Measurements from ENCODE around the gene PNKP.
A peak's percentile ranks its signal among the peaks of the same experiment; 100 is the strongest.

The PNKP gene

DNA sequence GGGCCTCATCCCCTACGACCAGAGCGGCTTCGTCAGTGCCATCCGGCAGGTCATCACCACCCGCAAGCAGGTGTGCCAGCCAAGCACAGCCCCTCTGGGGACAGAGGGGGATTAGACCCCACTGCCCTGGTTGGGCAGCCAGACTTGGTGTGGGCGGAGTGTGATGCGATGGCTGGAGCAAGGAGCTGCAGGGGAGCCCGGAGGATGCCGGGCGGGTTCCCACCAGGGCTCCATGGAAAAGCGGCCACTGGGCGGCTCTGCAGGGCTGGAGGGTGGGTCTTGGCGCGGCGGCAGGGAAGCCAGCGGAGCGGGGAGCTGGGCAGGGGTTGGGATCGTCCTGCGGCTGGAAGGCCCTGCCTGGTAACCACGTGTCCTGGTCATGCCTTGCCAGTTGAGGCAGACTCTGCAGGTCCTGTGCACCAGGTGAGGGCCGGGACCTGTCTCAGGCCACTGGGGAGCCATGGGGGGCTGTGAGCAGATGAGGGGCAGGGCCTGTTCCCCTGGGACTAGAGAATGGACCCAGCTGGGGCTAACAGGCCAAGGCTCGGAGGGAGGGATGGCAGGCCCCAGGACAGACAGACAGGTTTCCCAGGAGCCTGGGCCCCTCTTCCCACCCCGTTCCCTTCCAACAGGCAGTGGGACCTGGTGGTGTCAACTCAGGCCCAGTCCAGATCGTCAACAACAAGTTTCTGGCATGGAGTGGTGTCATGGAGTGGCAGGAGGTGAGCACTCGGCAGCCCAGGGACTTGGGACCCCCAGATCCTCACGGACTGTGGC, 10.1 kb downstream of the PNKP start:
- no peak for DNase-seq

DNA sequence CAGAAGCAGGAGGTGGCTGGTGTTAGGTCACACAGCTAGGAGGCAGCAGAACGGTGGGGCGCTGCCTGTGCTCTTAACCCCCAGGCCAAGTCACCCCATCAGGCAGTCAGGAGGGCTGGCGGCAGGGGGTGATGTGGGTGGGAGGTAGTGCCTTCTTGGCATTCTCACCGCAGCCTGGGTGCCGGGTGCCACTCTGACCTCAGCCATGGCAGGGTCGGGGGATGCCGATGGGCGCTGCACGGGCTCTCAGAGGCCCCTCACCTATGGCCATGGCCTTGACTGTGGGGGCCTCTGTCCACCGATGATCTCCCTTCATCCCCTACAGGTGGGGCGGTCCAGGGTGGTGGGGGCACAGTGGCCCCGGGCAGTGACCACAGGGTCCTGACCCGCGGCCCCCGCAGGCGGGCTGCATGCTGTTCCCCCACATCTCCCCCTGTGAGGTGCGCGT, 10.8 kb downstream of the PNKP start:
- DNase-seq, result no peak

DNA sequence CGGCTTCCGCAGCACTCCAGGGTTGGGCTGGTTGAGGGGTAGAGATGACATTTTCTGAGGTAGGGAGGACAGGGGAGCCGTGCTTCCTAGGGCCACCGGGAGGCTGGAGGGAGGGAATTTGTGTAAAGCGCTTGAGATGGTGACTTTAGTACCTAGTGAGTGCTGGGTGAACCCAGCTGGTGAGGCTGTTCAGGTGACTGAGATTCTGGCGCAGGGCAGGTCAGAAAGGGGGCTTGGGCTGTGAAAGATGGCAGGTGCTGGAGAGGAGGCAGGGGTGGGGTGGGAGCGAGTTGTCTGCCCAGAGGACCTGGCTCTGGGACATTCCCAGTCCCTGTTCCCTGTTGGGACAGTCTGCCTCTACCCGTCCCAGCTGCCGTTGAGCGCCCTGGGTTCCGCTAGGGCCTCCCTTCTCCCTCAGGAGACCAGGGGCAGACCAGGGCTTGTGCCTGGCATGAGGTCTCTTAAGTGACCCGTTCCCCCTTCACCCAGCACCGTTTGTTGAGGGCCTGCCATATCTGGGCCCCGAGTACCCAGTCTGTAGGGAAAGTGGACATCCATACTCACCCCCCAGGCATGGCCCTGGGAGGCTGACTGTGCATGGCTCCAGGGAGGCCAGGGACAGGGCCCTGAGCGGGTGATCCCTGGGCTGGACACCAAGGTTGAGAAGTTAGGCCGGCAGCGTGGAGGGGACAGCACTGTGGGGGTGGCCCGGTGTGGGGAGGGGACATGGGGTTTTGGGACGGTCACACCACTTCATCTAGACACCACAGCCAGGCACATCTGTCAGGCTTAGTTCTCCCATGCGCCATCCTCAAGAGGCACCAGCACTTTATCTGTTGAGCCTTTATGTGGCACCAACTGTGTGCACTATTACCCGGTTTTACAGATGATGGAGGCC, 11.5 kb downstream of the PNKP start:
- no peak for DNase-seq

DNA sequence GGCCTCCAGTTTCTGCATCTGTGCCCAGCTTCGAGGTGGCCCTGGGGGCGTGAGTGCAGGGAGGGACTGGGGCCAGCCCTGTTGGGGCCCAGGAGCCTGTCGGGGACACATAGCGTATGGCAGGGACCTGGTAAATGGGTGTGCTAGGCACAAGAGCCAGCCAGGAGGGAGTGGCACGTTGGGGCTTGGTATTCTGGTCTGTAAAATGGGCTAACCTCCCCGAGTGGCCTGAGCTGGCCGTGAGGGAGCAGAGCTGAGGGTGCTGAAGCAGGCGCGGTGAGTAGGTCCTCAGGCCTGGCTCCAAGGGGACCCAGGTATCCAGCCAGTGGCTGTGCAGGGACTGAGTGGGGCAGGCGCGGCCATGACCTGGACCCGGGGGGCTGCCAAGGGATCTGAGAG, 12.1 kb downstream of the PNKP start:
- DNase-seq, result no peak

DNA sequence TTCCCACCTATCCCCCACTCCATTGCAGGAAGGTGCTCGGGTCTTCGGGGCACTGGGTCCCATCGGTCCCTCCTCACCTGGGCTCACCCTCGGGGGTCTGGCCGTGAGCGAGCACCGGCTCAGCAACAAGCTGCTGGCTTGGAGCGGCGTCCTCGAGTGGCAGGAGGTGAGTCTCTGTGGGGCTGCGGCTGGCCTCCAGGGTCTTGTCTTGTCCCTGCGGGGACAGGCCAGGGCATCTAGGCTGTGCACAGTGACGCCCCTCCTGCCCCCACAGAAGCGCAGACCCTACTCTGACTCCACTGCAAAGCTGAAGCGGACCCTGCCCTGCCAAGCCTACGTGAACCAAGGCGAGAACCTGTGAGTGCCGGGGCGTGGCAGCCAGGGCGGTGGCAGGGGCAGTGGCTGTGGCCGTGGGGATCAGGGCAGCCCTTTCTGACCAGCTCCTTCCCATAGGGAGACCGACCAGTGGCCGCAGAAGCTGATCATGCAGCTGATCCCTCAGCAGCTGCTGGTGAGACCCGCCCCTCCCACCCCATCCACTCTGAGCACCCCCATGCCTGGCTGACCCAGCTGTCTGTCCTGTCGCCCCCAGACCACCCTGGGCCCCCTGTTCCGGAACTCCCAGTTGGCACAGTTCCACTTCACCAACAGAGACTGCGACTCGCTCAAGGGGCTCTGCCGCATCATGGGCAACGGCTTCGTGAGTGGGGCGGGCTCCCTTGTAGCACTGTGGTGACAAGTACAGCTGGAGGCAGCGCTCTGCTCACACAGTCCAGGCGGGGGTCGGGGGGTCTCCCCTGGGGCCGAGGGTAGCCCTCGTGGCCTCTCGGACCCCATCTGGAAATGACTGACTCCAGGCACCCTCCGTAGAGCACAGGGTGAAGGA, 12.8 kb downstream of the PNKP start:
- no peak for DNase-seq

DNA sequence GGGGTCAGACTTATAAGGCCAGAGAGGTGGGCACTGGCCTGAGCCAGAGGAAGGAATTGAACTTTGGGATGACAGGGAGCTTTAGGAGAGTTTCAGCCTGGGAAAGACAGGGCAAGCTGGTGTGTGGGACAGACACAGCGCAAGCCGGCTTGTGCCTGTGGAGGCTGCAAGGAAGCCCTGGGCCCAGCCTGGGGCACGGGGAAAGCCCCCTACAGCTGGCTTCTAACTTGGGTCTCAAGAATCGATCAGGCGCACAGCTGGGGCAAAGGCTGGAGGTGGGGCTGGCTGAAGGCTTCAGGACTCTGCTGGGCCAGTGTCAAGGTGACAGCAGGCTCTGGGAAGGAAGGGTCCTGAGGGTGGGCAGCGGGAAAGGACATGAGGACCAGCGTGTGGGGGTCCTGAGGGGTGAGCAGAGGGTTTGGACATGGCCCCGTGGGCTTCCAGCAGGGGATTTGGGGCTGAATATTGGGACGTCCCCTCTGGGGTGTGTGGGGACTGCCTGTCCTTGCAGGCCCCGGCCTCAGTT, 13.5 kb downstream of the PNKP start:
- no peak for DNase-seq

DNA sequence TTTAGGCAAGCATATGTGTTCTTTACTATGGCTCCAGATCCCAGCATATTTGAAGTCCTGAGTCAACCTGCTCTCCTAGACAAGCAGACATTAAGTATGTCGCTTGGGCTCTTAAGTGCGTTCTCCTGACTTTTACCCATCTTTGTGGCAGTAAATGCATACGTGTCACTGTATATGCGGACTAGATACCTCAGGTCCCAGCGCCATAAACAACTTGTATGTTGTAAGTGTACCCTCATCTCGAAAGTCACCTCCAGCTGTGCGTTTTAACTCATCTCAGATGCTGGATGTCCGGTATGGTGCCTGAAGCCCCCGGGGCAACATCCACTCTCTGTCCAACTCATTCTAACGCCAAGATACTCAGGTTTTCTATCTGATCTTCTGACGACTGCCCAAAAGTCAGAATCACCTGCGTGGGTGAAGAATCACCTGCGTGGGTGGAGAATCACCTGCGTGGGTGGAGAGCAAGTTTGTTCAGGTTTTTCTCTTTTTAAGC, 14.7 kb downstream of the PNKP start:
- no peak for DNase-seq

DNA sequence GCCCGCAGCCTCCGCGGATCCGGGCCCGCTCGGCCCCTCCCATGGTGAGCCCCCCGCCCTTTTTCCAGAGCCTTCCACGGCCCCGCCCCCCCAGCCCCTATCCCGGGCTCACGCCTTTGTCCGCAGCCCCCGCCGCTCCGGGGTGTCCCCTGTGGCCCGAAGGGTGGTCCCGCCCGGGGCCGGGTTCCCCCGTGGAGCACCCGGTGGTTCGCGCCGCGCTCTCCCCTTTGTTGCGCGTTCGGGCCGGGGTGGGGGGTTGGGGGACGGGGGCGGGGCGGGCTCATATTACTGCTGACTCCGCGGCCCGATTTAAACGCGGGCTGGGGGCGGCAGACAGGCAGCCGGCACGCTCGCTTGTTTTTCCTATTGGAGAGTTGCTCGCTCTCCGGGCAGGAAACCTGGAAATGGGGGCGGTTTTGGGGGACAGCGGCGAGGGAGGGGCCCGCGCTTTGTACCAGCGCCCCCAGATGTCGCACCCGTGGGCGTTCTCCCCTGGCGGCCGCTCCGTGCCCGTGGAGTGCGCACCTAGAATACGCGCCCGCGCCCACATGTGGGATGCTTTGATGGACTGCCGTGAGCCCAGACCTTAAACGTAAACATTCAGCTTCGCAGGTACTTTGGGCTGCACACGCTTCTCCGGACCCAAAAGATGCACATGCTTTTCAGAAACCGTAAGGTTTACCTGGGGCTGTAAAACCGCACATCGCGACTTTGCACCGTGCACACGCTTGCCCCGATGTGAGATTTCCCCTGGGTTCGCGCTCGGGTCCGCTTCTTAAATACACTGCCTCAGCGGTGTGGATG, 15.7 kb downstream of the PNKP start:
- no peak for DNase-seq

DNA sequence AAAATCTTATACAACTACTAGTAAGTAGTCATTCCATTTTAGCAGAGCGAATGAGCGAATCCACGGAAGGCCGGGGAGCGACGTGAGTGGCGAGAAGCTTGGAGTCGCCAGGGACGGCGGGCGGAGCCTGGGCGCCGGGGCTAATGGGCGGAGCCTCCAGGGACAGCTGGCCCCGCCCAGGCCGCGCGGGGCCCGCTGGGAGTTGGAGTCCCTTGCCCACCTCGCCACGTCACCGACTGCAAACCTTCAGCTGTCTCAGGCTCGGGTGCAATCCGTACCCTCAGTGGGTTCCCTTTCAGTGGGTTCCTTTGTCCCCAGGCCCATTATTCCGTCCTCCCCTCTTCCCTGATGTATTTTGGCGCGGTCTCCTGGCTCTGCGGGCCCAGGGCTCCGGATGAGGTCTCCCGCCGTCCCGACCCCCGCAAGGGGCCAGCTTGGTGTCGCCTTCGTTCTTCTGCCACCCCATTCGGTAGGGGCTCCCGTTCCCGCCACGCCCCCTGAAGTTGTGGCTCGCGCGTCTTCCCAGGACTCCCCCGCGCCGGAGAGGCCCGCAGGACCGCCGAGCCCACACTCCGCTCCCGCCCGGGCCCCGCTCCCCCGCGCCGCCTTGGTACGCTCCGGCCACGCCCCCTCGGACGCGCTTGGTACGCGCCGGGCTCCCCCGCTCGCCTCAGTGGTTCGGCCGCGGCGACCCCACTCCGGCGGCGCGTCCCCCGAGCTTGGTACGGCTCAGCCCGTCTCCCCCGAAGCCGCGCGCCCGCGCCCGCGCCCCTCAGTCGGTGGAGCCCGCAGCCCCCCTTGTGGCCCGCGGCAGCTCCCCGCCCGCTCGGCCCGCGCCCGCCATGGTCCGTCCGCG, 16.7 kb downstream of the PNKP start, which contains the start of gene PTOV1:
Gene PTOV1 (plus strand): TSS at position 673 of the 856 bp plus-strand sequence.
- peak; percentile 72 for DNase-seq

DNA sequence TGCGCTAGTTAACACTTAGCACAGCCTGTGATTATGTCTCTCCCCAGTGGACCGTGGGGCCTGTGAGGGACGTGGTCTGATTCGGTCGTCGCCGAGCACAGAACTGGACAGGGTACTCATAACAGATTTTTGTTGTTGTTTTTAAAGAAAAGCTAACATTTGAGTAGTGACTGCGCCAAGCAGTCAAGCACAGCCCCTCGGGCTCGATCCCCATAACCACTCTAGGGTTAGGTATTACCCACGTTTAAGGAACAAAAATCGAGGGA, 17.2 kb downstream of the PNKP start:
- no peak for DNase-seq

DNA sequence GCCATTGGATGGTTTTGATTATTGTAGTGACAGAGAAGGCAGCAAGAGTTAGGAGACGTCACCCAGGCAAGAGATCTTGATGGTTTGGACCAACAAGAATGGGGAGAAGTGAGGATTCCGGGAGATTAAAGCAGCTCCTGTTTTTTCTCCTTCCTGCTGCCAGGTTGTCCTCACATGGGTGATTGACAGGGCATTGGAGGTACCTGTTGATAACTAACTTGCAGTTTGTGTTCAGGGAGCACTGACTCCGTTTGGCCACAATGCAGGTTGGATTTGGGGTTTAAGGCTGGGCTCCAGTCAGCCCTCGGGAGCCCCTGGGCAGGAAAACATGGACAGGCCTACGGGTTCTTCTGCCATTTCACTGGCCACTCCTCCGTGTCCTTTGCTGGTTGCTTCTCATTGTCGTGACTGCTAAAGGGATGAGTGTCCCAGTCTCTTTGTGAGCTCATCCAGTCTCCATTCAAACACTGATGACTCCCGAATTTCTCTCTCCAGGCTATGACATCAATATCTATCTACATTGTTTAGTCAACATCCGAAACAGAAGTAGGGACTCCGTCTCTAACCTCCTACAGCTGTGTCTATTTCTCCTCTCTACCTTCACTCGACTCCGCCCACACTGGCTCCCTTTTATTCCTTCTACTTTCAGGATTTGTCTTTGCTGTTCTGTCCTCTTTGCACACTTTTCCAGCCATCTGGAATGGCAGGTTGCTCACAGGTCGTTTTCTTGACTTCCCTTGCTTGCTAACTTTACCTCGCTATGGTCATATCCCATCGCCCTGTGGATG, 17.7 kb downstream of the PNKP start:
- no peak for DNase-seq

DNA sequence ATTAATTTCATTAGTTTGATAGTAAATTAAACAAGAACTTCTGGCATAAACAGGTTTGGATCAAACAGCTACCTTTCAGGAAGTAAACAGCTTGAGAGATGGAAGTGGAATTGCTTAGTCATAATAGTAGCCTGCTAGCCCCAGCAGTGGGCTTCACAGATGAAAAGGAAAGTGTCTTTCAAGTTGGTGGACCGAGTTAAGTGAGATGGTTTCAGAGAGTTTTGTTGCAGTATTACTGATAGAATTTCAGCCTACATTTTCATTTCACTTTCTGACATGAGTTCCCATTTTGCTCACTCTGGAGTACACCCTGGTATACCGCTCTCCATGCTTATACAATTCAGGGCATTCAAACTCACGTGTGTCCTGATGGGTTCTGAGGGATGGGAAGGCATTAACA, 18.4 kb downstream of the PNKP start:
- no peak for DNase-seq

DNA sequence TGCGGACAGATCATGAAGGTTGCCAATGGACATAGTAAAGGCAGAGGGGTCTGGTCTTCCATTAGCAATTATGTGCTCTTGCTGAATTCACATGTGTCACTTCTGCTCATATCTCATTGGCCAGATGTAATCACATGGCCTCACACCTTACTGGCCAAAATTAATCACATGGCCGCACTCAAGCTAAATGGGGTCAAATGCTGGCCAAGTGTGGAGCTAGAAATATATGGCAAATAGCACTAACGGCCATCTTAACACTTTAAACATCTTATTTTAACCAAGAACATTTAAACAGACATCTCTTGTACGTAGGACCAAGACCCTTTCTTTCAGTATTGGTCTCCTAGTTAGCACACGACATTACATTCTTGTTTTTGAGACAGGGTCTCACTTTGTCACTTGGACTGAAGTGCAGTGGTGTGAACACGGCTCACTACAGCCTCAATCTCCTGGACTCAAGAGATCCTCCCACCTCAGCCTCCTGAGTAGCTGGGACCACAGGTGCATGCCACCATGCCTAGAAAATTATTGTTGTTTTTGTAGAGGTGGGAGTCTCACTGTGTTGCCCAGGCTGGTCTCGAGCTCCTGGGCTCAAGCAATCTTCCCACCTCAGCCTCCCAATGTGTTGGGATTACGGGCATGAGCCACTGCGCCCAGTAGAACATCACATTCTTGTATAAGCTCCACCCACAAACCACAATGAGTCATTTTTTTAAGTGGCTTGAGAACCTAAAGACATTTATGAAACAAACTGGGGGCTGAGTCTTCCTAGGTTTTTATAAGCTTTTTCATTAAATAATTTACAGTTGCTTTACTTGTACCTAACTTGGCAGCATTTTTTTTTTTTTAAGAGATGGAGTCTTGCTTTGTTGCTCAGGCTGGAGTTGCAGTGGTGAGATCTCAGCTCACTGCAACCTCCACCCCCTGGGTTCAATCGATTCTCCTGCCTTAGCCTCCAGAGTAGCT, 19.4 kb downstream of the PNKP start:
- DNase-seq, result no peak

DNA sequence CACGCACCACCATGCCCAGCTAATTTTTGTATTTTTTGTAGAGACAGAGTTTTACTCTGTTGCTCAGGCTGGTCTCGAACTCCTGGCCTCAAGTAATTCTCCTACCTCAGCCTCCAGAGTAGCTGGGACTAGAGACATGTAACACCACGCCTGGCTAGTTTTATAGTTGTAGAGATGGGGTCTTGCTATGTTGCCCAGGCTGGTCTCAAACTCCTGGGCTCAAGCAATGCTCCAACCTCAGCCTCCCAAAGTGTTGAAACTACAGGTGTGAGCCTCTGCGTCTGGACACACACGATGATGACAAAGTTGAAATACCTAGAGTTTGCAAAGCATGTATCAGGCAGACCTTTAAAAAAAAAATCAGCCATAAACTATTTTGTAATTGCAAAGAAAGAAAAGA, 21.0 kb downstream of the PNKP start:
- no peak for DNase-seq

DNA sequence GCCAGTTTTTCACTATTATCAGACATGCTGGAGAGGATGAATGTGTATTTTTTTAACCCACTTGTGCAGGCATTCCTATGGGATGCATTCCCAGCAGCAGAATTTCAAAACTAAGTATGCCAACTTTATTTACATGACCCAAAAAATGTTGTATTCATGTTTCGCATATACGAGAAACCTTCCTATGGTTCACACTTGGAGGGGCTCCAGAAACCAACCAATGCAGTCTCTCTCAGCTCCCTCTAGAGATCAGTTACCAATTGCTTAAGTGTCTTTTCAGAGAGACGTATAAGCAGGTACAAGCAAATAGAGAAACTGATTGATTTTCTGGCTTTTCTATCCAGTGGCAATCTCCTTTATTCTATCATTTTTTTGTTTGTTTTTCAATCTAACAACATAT, 22.0 kb downstream of the PNKP start:
- DNase-seq, result no peak

DNA sequence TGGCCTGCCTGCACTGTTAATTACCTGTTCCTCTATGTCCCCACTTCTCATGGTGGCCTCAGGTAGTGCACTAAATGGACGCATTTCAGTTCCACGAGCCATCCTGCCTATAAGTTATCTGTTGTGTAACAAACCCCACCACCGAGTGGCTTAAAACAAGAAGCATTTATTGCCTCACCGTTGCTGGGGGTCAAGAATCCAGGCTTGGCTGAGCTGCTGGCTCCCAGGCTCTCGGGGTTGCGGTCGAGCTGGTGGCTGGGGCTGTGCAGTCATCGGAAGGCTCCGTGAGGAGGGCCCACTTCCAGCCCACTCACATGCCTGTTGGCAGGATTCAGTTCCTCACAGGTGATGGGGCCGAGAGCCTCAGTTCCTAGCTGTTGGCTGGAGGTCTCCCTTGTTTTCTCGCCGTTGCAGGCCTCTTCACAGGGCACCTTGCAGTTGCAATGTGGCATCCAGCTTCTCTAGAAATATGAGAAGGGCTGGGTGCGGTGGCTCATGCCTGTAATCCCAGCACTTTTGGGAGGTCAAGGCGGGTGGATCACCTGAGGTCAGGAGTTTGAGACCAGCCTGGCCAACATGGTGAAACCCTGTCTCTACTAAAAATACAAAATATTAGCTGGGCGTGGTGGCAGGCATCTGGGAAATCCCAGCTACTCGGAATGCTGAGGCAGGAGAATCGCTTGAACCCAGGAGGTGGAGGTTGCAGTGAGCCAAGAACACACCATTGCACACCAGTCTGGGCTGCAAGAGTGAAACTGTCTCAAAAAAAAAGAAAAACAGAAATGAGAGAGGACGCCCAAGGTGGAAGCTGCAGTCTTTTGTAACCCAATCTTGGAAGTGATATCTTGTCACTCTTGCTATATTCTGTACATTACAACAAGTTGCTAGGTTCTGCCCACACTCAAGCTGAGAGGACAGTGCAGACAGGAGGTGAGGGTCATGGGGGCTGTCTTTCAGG, 23.0 kb downstream of the PNKP start:
- DNase-seq, result no peak

DNA sequence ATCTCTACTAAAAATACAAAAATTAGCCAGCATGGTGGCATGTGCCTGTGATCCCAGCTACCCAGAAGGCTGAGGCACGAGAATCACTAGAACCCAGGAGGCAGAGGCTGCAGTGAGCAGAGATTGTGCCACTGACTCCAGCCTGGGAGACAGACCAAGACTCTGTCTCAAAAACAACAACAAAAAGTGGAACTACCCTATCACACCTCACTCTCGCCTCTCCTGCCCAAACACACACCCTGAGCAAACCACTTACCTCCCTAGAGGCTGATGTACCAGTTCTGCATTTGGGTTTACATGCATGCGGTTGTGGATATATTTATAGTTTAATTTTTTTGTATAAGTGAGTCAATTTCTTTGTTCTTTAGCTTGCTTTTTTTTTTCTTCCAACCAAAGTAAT, 24.1 kb downstream of the PNKP start:
- no peak for DNase-seq

Data from NCI-H524 treated with DMSO at 0.1 percent for 48 hours (cell line).